ENCODE measurements around the gene NHERF1.

DNA sequence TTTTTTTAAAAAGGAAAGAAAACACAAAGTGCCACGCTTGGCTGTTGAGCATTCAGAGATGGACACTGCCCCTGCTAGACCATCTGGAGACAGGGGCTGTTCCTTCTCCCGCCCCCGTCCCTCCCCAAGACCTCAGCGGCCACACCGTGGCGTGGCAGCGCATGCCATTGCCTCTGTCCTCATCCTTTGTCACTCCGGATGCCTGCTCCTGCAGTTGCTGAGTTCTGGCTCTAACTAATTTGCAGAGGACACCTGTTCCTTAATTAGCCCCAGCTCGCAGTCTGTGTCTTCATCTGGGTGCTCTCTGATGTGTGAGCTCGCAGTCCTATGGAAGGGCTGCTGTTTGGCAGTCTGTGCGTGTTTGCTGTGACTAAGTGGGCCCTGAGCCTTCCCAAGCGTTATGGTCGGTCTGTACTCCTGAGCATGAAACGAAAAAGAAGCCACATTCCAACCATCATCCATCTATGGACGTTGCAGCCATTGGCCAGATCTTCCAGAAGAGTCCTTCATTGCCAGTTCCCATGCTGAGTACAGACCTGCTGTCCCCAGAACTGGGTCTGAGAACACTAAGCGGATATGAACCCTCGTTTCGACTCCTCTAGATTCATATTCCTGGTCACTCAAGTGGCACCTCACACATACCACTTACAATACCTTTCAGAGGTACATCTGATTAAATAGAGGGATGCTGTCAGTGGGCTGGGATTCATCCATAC, 68.6 kb downstream of the NHERF1 start:
- TF ChIP-seq, protein P1, sequence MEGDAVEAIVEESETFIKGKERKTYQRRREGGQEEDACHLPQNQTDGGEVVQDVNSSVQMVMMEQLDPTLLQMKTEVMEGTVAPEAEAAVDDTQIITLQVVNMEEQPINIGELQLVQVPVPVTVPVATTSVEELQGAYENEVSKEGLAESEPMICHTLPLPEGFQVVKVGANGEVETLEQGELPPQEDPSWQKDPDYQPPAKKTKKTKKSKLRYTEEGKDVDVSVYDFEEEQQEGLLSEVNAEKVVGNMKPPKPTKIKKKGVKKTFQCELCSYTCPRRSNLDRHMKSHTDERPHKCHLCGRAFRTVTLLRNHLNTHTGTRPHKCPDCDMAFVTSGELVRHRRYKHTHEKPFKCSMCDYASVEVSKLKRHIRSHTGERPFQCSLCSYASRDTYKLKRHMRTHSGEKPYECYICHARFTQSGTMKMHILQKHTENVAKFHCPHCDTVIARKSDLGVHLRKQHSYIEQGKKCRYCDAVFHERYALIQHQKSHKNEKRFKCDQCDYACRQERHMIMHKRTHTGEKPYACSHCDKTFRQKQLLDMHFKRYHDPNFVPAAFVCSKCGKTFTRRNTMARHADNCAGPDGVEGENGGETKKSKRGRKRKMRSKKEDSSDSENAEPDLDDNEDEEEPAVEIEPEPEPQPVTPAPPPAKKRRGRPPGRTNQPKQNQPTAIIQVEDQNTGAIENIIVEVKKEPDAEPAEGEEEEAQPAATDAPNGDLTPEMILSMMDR (CRISPR knock-in tag; IDR thresholded peaks at IDR 0.05): no peak
- TF ChIP-seq, protein P2, sequence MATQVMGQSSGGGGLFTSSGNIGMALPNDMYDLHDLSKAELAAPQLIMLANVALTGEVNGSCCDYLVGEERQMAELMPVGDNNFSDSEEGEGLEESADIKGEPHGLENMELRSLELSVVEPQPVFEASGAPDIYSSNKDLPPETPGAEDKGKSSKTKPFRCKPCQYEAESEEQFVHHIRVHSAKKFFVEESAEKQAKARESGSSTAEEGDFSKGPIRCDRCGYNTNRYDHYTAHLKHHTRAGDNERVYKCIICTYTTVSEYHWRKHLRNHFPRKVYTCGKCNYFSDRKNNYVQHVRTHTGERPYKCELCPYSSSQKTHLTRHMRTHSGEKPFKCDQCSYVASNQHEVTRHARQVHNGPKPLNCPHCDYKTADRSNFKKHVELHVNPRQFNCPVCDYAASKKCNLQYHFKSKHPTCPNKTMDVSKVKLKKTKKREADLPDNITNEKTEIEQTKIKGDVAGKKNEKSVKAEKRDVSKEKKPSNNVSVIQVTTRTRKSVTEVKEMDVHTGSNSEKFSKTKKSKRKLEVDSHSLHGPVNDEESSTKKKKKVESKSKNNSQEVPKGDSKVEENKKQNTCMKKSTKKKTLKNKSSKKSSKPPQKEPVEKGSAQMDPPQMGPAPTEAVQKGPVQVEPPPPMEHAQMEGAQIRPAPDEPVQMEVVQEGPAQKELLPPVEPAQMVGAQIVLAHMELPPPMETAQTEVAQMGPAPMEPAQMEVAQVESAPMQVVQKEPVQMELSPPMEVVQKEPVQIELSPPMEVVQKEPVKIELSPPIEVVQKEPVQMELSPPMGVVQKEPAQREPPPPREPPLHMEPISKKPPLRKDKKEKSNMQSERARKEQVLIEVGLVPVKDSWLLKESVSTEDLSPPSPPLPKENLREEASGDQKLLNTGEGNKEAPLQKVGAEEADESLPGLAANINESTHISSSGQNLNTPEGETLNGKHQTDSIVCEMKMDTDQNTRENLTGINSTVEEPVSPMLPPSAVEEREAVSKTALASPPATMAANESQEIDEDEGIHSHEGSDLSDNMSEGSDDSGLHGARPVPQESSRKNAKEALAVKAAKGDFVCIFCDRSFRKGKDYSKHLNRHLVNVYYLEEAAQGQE (IDR thresholded peaks at IDR 0.05; ENCODE audit: borderline replicate concordance in 1 of 2, low read depth in 1 of 2, low read length in 2 of 2): no peak
- TF ChIP-seq DPF2 (CRISPR knock-in tag; IDR thresholded peaks at IDR 0.05; ENCODE audit: borderline replicate concordance, low read depth) (no peak), CBX2 (IDR thresholded peaks at IDR 0.05; ENCODE audit: low read depth, low read length) (no peak), CBX2 (CRISPR knock-in tag; IDR thresholded peaks at IDR 0.05; ENCODE audit: low read depth) (no peak), ZNF431 (CRISPR knock-in tag; IDR thresholded peaks at IDR 0.05; ENCODE audit: borderline replicate concordance, low read depth) (no peak), ZFY (CRISPR knock-in tag; IDR thresholded peaks at IDR 0.05) (no peak), NFRKB (IDR thresholded peaks at IDR 0.05) (no peak), FOXA3 (CRISPR knock-in tag; IDR thresholded peaks at IDR 0.05) (no peak), EP300 (IDR thresholded peaks at IDR 0.05; ENCODE audit: low read depth in 2 of 2, low read length in 2 of 2) (no peak), EP300 (CRISPR knock-in tag; IDR thresholded peaks at IDR 0.05; ENCODE audit: borderline replicate concordance) (no peak)
